GM12891 (cell line): ENCODE measurements around the gene GLTP.

Experiments
- POLR2A ChIP-seq: IDR thresholded peaks from 2 replicates; pipeline ENCODE4 v1.6.1; 2011; ENCODE audit warnings: low read depth, low read length, control low read depth
- POU2F2 ChIP-seq: IDR thresholded peaks from 2 replicates; pipeline ENCODE4 v1.6.1; 2011; ENCODE audit warnings: low read depth, mild to moderate bottlenecking, control low read depth, low read length, moderate library complexity
- TAF1 ChIP-seq: IDR thresholded peaks from 2 replicates; pipeline ENCODE4 v1.6.1; 2011; ENCODE audit warnings: low read depth, low read length, control low read depth

DNA sequence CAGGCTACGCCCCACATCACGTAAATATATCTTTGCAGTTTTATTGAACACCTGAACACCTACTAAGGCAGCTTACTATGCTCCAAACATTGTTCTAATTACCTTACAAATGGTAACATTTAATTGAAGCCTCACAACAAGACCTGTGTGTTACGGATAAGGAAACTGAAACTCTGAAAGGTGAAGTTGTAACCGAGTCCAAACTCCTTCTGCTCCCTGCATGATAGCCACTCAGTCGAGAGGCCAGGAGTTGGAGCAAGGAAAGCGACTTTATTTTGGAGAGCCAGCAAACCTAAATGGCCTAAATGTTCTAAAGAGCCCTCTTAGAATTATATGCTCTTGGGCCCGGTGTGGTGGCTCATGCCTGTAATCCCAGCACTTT, 34.5 kb downstream of the GLTP start:
- TF ChIP-seq POLR2A: no peak
- no peak for TF ChIP-seq TAF1
- TF ChIP-seq POU2F2: no peak
